ENCODE data around the gene NEMP2. TPM values are rescaled to one million over a fixed set of nuclear protein-coding genes. Genes with fewer than 3 reads are reported as not detected.

Gene NEMP2
- total RNA-seq, 1 donor from 2014 or later: 3.8 TPM

DNA sequence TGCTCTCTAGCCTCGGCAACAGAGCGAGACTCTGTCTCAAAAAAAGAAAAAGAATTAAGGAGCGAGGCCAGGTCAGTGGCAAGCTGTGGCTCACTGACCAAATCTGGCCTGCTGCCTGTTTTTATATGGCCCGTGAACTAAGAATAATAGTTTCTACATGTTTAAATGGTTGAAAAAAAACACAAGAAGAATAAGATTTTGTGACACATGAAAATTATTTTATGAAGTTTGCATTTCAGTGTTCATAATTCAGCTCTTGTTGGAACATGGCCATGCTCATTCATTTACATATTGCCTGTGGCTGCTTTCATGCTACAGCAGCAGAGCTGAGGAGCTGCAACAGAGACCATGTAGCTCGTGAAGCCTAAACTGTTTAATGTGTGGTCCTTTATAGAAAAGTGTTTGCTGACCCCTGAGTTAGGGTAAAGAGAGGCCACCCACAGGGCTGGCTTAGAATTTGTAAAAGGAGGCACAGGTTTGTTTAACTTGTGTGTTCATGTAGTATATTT is 66.9 kb downstream of the NEMP2 start:
- H3K4me3 ChIP-seq (ENCODE audit: low read depth, low read length): no peak overlapping the region
- no peak for DNase-seq (ENCODE audit: low read depth)
- H3K27me3 ChIP-seq (ENCODE audit: control insufficient read depth, insufficient read depth, low read length): no peaks in the 10 kb centered on the region
- no peaks in the 10 kb centered on the region for H3K36me3 ChIP-seq (ENCODE audit: control insufficient read depth, insufficient read depth, low read length)
- TF ChIP-seq, protein P1, sequence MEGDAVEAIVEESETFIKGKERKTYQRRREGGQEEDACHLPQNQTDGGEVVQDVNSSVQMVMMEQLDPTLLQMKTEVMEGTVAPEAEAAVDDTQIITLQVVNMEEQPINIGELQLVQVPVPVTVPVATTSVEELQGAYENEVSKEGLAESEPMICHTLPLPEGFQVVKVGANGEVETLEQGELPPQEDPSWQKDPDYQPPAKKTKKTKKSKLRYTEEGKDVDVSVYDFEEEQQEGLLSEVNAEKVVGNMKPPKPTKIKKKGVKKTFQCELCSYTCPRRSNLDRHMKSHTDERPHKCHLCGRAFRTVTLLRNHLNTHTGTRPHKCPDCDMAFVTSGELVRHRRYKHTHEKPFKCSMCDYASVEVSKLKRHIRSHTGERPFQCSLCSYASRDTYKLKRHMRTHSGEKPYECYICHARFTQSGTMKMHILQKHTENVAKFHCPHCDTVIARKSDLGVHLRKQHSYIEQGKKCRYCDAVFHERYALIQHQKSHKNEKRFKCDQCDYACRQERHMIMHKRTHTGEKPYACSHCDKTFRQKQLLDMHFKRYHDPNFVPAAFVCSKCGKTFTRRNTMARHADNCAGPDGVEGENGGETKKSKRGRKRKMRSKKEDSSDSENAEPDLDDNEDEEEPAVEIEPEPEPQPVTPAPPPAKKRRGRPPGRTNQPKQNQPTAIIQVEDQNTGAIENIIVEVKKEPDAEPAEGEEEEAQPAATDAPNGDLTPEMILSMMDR (IDR thresholded peaks at IDR 0.05; ENCODE audit: insufficient read depth, low read length, poor library complexity, severe bottlenecking): no peak

DNA sequence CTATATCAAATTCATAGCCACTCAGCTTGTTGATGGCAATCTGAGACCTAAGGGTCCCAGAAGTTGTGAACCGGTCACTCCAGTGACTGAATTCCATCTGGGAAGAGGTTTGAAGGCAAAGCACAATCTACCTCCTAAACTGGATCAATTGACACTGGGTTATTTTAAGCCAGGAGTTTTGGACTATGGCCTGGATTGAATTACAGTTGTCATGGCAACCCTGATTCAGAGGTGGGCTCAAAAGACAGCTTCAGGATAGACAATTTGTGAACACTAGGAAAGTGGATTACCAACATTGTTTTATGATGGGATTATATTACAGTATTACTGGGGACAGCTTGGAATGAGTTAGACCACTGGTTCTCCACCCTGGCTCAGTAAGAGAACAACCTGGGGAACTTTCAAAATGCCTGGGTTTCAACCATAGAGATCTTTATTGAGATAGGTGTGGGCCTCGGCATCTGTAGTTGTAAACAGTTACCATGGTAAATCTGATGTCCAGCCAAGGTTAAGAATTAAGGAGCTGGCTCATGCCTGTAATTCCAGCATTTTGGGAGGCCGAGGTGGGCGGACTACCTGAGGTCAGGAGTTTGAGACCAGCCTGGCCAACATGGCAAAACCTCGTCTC is 67.6 kb downstream of the NEMP2 start:
- Histone ChIP-seq H3K27me3 (ENCODE audit: control insufficient read depth, insufficient read depth, low read length) (no peaks in the 10 kb centered on the region), H3K36me3 (ENCODE audit: control insufficient read depth, insufficient read depth, low read length) (no peaks in the 10 kb centered on the region), H3K4me3 (ENCODE audit: low read depth, low read length) (no peak overlapping the region)
- TF ChIP-seq, protein P1 (IDR thresholded peaks at IDR 0.05; ENCODE audit: insufficient read depth, low read length, poor library complexity, severe bottlenecking): no peak
- no peak for DNase-seq (ENCODE audit: low read depth)

DNA sequence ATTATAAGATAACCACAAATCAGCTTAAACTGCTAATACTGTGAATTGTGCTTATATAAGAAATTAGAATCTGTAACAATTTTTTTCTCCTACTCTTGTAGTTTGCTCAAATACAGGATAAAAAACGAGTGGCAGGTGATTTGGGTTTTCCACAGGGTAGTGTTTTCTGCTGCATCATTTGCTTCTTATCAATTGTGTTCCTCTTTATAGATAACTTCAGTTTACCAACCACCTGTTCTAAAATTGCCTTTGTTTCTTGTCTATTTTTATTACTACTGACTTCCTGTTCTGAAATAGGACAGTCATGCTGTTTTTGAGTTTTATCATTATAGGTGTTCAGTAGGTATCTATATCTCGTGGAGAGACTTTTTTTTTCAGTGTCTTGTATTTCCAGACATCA is 69.5 kb downstream of the NEMP2 start:
- TF ChIP-seq, protein P1 (IDR thresholded peaks at IDR 0.05; ENCODE audit: insufficient read depth, low read length, poor library complexity, severe bottlenecking): no peak
- DNase-seq (ENCODE audit: low read depth): no peak
- Histone ChIP-seq H3K36me3 (ENCODE audit: control insufficient read depth, insufficient read depth, low read length) (no peaks in the 10 kb centered on the region), H3K4me3 (ENCODE audit: low read depth, low read length) (no peak overlapping the region), H3K27me3 (ENCODE audit: control insufficient read depth, insufficient read depth, low read length) (no peaks in the 10 kb centered on the region)

DNA sequence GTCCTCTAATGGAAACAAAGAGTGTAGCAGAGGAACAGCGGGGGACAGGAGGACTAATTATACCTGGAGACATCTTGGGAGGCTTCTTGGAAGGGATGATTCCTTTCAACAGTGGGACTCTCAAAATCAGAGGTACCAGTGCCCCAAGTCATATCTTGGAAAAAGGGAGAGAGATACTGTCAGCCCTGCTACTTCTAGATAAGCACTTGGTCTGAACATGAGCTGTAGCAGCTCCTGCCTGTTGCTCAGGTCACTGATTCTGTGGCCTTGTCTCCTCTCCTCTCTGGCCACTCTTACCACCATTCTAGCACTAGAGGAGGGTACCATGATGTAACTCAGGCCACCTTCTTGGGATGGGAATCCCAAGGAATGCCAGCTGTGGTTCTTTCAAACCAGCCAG is 71.9 kb downstream of the NEMP2 start:
- no peak for DNase-seq (ENCODE audit: low read depth)
- TF ChIP-seq, protein P1 (IDR thresholded peaks at IDR 0.05; ENCODE audit: insufficient read depth, low read length, poor library complexity, severe bottlenecking): no peak
- H3K27me3 ChIP-seq (ENCODE audit: control insufficient read depth, insufficient read depth, low read length): no peaks in the 10 kb centered on the region
- no peaks in the 10 kb centered on the region for H3K36me3 ChIP-seq (ENCODE audit: control insufficient read depth, insufficient read depth, low read length)
- no peak overlapping the region for H3K4me3 ChIP-seq (ENCODE audit: low read depth, low read length)

DNA sequence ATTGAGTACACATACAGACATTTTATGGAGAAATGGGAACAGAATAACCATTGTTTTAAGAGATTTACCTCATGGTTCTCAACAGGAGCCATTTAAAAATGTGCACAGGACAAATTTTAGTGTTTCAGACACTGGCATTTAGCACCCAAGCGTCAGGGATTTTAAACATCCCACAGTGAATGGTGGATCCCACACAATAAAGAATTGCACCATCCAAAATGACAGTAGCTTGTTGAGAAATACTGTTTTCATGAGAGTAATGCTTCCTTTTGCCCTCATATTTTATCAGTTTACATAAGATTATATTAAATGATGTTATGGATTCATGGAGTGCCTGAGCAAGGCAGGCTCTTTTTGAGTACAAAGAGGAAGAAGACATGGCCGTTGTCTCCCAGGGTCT is 72.3 kb downstream of the NEMP2 start:
- Histone ChIP-seq H3K36me3 (ENCODE audit: control insufficient read depth, insufficient read depth, low read length) (no peaks in the 10 kb centered on the region), H3K27me3 (ENCODE audit: control insufficient read depth, insufficient read depth, low read length) (no peaks in the 10 kb centered on the region), H3K4me3 (ENCODE audit: low read depth, low read length) (no peak overlapping the region)
- no peak for DNase-seq (ENCODE audit: low read depth)
- TF ChIP-seq, protein P1 (IDR thresholded peaks at IDR 0.05; ENCODE audit: insufficient read depth, low read length, poor library complexity, severe bottlenecking): no peak

DNA sequence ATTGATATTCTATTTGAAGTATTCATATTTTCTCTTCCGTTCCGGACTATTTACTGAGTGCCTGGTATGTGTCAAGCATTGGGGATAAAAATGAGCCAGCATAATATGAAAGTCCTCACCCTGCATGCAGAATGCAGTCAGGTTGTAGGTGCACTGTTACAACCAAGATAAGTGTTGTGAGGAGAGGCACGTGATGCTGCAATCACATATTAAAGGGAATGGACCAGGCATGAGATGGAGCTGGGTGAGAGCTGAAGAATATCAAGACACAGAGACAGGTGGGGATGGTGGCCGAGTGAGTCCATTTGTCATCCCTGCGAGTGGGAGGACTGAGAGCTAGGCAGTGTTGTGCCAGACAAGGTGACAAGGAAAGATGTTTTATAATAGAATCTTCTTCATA is 74.0 kb downstream of the NEMP2 start:
- H3K4me3 ChIP-seq (ENCODE audit: low read depth, low read length): no peak overlapping the region
- DNase-seq (ENCODE audit: low read depth): no peak
- no peaks in the 10 kb centered on the region for H3K36me3 ChIP-seq (ENCODE audit: control insufficient read depth, insufficient read depth, low read length)
- TF ChIP-seq, protein P1 (IDR thresholded peaks at IDR 0.05; ENCODE audit: insufficient read depth, low read length, poor library complexity, severe bottlenecking): no peak
- no peaks in the 10 kb centered on the region for H3K27me3 ChIP-seq (ENCODE audit: control insufficient read depth, insufficient read depth, low read length)

Data from kidney epithelial cell (primary cell).